ENCODE results near the gene ITGA1.

DNA sequence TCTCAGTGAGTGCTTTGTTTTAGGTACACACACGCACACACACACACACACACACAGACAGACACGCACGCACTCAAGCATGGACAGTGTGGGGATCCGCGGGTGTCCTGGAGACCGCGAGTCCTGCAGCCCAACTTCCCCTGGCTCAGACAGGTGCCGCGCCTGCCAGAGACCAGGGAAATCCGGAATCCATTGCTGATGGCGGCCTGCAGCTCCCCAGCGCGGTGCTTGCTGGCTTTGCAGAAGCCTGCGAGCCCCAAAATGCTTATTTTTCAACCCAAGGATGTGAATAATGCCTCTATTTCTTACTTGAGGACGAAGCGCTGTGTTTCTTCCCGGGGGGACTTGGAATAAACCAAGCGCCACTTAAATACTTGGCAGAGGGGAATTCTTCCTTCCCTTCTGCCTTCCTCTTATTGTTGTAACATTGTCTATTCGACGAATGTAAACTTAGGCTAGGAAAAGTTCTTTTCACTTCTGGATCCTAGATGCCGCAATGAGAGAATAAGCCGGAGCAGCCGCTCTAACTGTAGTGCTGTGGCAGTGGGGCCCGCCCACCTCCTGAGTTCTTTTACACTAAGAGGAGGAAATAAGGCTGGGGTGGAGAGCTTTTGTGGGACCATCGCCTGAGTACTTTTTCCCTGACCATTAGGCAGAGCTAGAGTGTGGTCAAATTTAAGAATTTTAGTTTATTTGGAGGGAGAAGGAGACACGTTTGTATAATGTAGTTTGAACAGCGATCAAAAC is 202.2 kb downstream of the ITGA1 start:
- no peak for TF ChIP-seq POLR2A (IDR thresholded peaks at IDR 0.05; ENCODE audit: low read length)
- TF ChIP-seq GATA1 (IDR thresholded peaks at IDR 0.05; ENCODE audit: low read depth, low read length), result no peak
